T-cell (primary cell): ENCODE results near the gene MKNK1. TPM values are rescaled to one million over a fixed set of nuclear protein-coding genes. Genes with fewer than 3 reads are reported as not detected.
A peak's percentile ranks its signal among the peaks of the same experiment; 100 is the strongest.

ENCODE experiments used
- ATAC-seq, 4 experiments: fragments of 200-7000 bp in 3 of 4; fragments of 150-1000 bp in 1 of 4; cut with Tn5 transposase; replicated peaks in 1 of 4; 1 replicate in 3 of 4; 2 replicates in 1 of 4; pipeline ENCODE4 v1.10.0; 2021; ENCODE audit warnings: moderate library complexity in 3 of 4, mild to moderate bottlenecking in 2 of 4, moderate number of reproducible peaks in 1 of 4
- CTCF ChIA-PET, 2 donors: fragments of 300-600 bp; sonication (Branson Sonifier 250); formaldehyde crosslinking; loops; one replicate each; lab custom pipeline; 2022; ENCODE audit warnings: antibody characterized with exemption in 2 of 2; lab: Charles Lee
- POLR2A ChIA-PET, 2 donors: fragments of 300-600 bp; sonication (Branson Sonifier 250); formaldehyde crosslinking; loops; one replicate each; lab custom pipeline; 2022; ENCODE audit warnings: antibody characterized with exemption in 2 of 2; lab: Charles Lee
- DNase-seq, 35 experiments: peaks; one replicate each; pipeline versions ENCODE4 v3.0.0 to v3.0.0-alpha.2; 2013 to 2023
- H3K27ac ChIP-seq: one replicate; pipeline ENCODE4 v1.5.1; 2013; ENCODE audit warnings: low read length
- H3K27me3 ChIP-seq, 2 experiments: replicated peaks in 1 of 2; 1 replicate in 1 of 2; 2 replicates in 1 of 2; pipeline versions ENCODE4 v1.6.1 to v1.7.0; 2013; ENCODE audit warnings: low read length in 1 of 2, mixed read lengths in 1 of 2; ENCODE audit not compliant: control insufficient read depth in 2 of 2, insufficient read depth in 2 of 2; ENCODE audit errors: extremely low read depth in 1 of 2
- H3K36me3 ChIP-seq, 2 donors: 1 replicate in 1 of 2; 2 replicates in 1 of 2; pipeline versions ENCODE4 v1.6.1 to v1.7.0; 2013; ENCODE audit warnings: low read length in 1 of 2; ENCODE audit not compliant: control insufficient read depth in 2 of 2, insufficient read depth in 1 of 2; ENCODE audit errors: extremely low read depth in 1 of 2
- H3K4me1 ChIP-seq, 2 experiments: 1 replicate in 1 of 2; 2 replicates in 1 of 2; pipeline versions ENCODE4 v1.6.1 to v1.7.0; 2013; ENCODE audit warnings: low read length in 2 of 2, mixed read lengths in 1 of 2; ENCODE audit not compliant: insufficient read depth in 2 of 2, control insufficient read depth in 1 of 2; ENCODE audit errors: extremely low read depth in 1 of 2
- H3K4me3 ChIP-seq, 2 donors: 1 replicate in 1 of 2; 2 replicates in 1 of 2; pipeline versions ENCODE4 v1.5.1 to v1.7.0; 2013; ENCODE audit warnings: mild to moderate bottlenecking in 2 of 2, low read length in 1 of 2, moderate library complexity in 1 of 2; ENCODE audit not compliant: control insufficient read depth in 1 of 2; ENCODE audit errors: extremely low read depth in 1 of 2
- H3K9me3 ChIP-seq: 2 replicates; pipeline ENCODE4 v1.7.0; 2013
- H3K27ac Mint-ChIP-seq, 2 donors: one replicate each; pipeline ENCODE4 v1.8.0; 2020 to 2021; ENCODE audit warnings: mild to moderate bottlenecking in 2 of 2, mixed read lengths in 2 of 2
- H3K27me3 Mint-ChIP-seq, 2 donors: one replicate each; pipeline ENCODE4 v1.8.0; 2021 to 2022; ENCODE audit warnings: mixed read lengths in 2 of 2
- H3K36me3 Mint-ChIP-seq: one replicate; pipeline ENCODE4 v1.8.0; 2021; ENCODE audit warnings: mixed read lengths
- H3K4me1 Mint-ChIP-seq, 3 donors: one replicate each; pipeline ENCODE4 v1.8.0; 2020 to 2022; ENCODE audit warnings: mixed read lengths in 3 of 3, mild to moderate bottlenecking in 1 of 3
- H3K4me3 Mint-ChIP-seq, 3 donors: one replicate each; pipeline ENCODE4 v1.8.0; 2020 to 2022; ENCODE audit warnings: mild to moderate bottlenecking in 3 of 3, mixed read lengths in 3 of 3, moderate library complexity in 3 of 3
- H3K9me3 Mint-ChIP-seq, 3 donors: one replicate each; pipeline ENCODE4 v1.8.0; 2020 to 2022; ENCODE audit warnings: mixed read lengths in 3 of 3
- WGBS: methylation state at CpG from one replicate; pipeline ENCODE4 v1.1.5; 2013; ENCODE audit warnings: missing lambda C conversion rate; ENCODE audit not compliant: insufficient coverage; 5-methylcytosine and 5-hydroxymethylcytosine counted together
- total RNA-seq, 35 experiments: library from RNA in 6 of 35; stranded (reverse) in 6 of 35; fragments of 120-200 nt in 1 of 35; gene quantifications; one replicate each; pipeline versions ENCODE4 v1.2.1 to v1.2.4 and lab custom pipeline; 2013 to 2026

The MKNK1 gene
- total RNA-seq, 5 donors from 2014 or later (not counting 1 experiment from before 2014, with no cell fraction given): 41.4 to 54.5 (median 52.7) TPM

- DNase-seq (no peak), ATAC-seq (no peak)
- Histone ChIP-seq H3K27me3 (no peaks in the 10 kb centered on the region), H3K9me3 (no peaks in the 10 kb centered on the region), H3K36me3 (no peaks in the 10 kb centered on the region), H3K4me1 (peaks cover 0 to 6% of the 10 kb centered on the region in 2 experiments), H3K4me3 (no peak overlapping the region), H3K27ac (no peak overlapping the region)
- Mint-ChIP-seq H3K27ac (no peak overlapping the region), H3K4me1 (peaks cover 4 to 11% (median 8%) of the 10 kb centered on the region in 3 donors), H3K4me3 (no peak overlapping the region), H3K27me3 (no peaks in the 10 kb centered on the region), H3K36me3 (no peaks in the 10 kb centered on the region), H3K9me3 (no peaks in the 10 kb centered on the region)
- ChIA-PET POLR2A (no interaction called here), CTCF (no interaction called here)
- 100% methylated on average over 1 of the region's 7 CpGs for WGBS
Observed at GRCh38 chr1:46621930-46622329, 17.9 kb upstream of the MKNK1 start.

GRCh38 chr1:46619656-46620258 lies 15.7 kb upstream of the MKNK1 start:
- ChIA-PET CTCF (no interaction called here), POLR2A (no interaction called here)
- Histone ChIP-seq H3K4me1 (peaks cover 10 to 24% of the 10 kb centered on the region in 2 experiments), H3K27ac (no peak overlapping the region), H3K4me3 (no peak overlapping the region), H3K27me3 (no peaks in the 10 kb centered on the region), H3K9me3 (no peaks in the 10 kb centered on the region), H3K36me3 (no peaks in the 10 kb centered on the region)
- DNase-seq: no peak
- Mint-ChIP-seq H3K9me3 (no peaks in the 10 kb centered on the region), H3K4me1 (peaks cover 21 to 28% (median 24%) of the 10 kb centered on the region in 3 donors), H3K4me3 (no peak overlapping the region), H3K36me3 (no peaks in the 10 kb centered on the region), H3K27ac (no peak overlapping the region), H3K27me3 (no peaks in the 10 kb centered on the region)
- WGBS: 82% methylated on average over 4 of the region's 5 CpGs
- ATAC-seq: no peak

- H3K36me3 Mint-ChIP-seq: no peaks in the 10 kb centered on the region
- H3K27me3 Mint-ChIP-seq: no peaks in the 10 kb centered on the region
- Histone ChIP-seq H3K4me3 (no peak overlapping the region), H3K9me3 (no peaks in the 10 kb centered on the region), H3K27ac (no peak overlapping the region), H3K36me3 (no peaks in the 10 kb centered on the region), H3K27me3 (no peaks in the 10 kb centered on the region), H3K4me1 (peaks cover 18 to 32% of the 10 kb centered on the region in 2 experiments)
- CTCF ChIA-PET: no interaction called here
- POLR2A ChIA-PET: interaction anchor here in 1 of 2 donors (0.6 kb wide), 1 partner anchor 15 kb away, joined by 3 read pairs; the partner anchor contains the start of gene MKNK1
- no peaks in the 10 kb centered on the region for H3K9me3 Mint-ChIP-seq
- H3K4me1 Mint-ChIP-seq: peaks cover 22 to 37% (median 33%) of the 10 kb centered on the region in 3 donors
- no CpG with 5 or more reads among the region's 4 CpGs for WGBS
- no peak for ATAC-seq
- H3K4me3 Mint-ChIP-seq: no peak overlapping the region
- no peak for DNase-seq
- peak overlapping the region in 1 of 2 donors; percentile 2 for H3K27ac Mint-ChIP-seq
Observed at GRCh38 chr1:46618754-46619415, 14.8 kb upstream of the MKNK1 start.

GRCh38 chr1:46617833-46618232 lies 13.8 kb upstream of the MKNK1 start:
- H3K27ac Mint-ChIP-seq: peak overlapping the region; percentile 64 to 89
- DNase-seq: no peak
- WGBS: no CpG with 5 or more reads among the region's 3 CpGs

GRCh38 chr1:46617108-46617800 lies 13.2 kb upstream of the MKNK1 start:
- WGBS: 93% methylated on average over 2 of the region's 10 CpGs
- Histone ChIP-seq H3K27me3 (no peaks in the 10 kb centered on the region), H3K9me3 (no peaks in the 10 kb centered on the region), H3K36me3 (peaks cover 2 to 4% of the 10 kb centered on the region in 2 donors), H3K27ac (peak overlapping the region; percentile 71), H3K4me3 (peak overlapping the region; percentile 90 to 96), H3K4me1 (peaks cover 18 to 49% of the 10 kb centered on the region in 2 experiments)
- DNase-seq: no peak
- no peak for ATAC-seq
- Mint-ChIP-seq H3K9me3 (no peaks in the 10 kb centered on the region), H3K27me3 (no peaks in the 10 kb centered on the region), H3K4me3 (peak overlapping the region; percentile 91 to 93 (median 92)), H3K36me3 (peaks cover 5% of the 10 kb centered on the region), H3K4me1 (peaks cover 38 to 51% (median 46%) of the 10 kb centered on the region in 3 donors), H3K27ac (peak overlapping the region; percentile 89 to 97)
- ChIA-PET POLR2A (no interaction called here), CTCF (interaction anchor here (0.5 to 1.8 kb wide), 5 partner anchors 11 to 174 kb away, joined by 3 to 11 read pairs (median 6); partner anchors contain the start of gene MKNK1 (in 2 of the 2))

More at GRCh38 chr1:46617833-46618232, 13.8 kb upstream of the MKNK1 start:
- Mint-ChIP-seq H3K4me1 (peaks cover 32 to 47% (median 43%) of the 10 kb centered on the region in 3 donors), H3K27me3 (no peaks in the 10 kb centered on the region), H3K36me3 (peaks cover 3% of the 10 kb centered on the region), H3K9me3 (no peaks in the 10 kb centered on the region), H3K4me3 (peak overlapping the region; percentile 91 to 93 (median 92))
- POLR2A ChIA-PET: no interaction called here
- Histone ChIP-seq H3K27me3 (no peaks in the 10 kb centered on the region), H3K27ac (no peak overlapping the region), H3K4me1 (peaks cover 18 to 43% of the 10 kb centered on the region in 2 experiments), H3K36me3 (peaks cover under 1 to 2% of the 10 kb centered on the region in 2 donors), H3K4me3 (no peak overlapping the region), H3K9me3 (no peaks in the 10 kb centered on the region)
- CTCF ChIA-PET: interaction anchor here in 1 of 2 donors (0.5 to 1.7 kb wide), 3 partner anchors 11 to 174 kb away, joined by 3 to 7 read pairs (median 6); partner anchors contain the start of gene MKNK1
- no peak for ATAC-seq
